ENCODE measurements around the gene GDF15.

GDF15 gene

DNA sequence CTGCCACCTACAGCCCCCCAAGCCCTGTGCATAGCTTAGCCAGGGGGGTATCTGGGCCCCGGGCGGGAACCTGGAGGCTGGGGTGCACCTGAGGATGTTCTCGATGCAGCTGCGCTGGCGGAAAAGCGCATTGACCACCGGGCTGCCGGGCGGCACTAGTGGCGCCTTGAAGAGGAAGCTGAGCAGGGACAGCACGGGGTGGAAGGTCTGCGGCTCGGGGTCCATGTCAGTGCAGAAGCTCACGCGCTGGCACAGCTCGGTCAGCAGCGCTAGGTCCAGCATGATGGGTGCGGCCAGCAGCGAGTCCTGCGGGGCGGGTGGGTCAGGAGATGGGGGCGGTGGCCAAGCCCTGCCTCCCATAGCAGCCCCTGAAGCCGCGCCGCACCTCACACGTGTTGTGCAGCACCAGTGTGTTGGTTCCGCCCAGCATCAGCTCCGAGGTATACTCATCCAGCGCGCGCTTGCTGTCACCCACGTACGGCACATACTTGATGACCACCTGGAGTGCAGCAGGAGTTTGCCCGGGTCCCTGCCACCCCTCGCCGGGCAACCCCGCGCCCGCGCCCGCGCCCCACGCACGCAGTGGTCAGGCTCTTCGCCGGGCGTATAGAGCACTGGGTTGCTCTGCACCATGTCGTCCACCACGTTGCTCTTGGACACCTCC lies 49.4 kb downstream of the GDF15 start:
- H3K9ac ChIP-seq (ENCODE audit: low read length), result no peak overlapping the region
- H3K4me2 ChIP-seq (ENCODE audit: low read depth, low read length, poor library complexity, severe bottlenecking), result no peak overlapping the region
- peaks cover 17% of the 10 kb centered on the region for H3F3A ChIP-seq (ENCODE audit: insufficient read depth)
- no peak overlapping the region for H2AFZ ChIP-seq (ENCODE audit: low read depth, low read length, severe bottlenecking)
- H3K27ac ChIP-seq (ENCODE audit: low read depth, low read length), result no peak overlapping the region
- no peak overlapping the region for H3K4me3 ChIP-seq (ENCODE audit: insufficient read depth, low read length, poor library complexity, severe bottlenecking)
- H3K9me2 ChIP-seq (replicated peaks; ENCODE audit: insufficient read depth, low read length), result no peaks in the 10 kb centered on the region
- H4K20me1 ChIP-seq (ENCODE audit: low read depth, low read length), result no peaks in the 10 kb centered on the region
- no peaks in the 10 kb centered on the region for H3K27me3 ChIP-seq (ENCODE audit: low read length)
- H3K79me2 ChIP-seq (ENCODE audit: insufficient read depth, low read length), result no peaks in the 10 kb centered on the region
- H3K36me3 ChIP-seq (ENCODE audit: low read length), result no peaks in the 10 kb centered on the region
- no peaks in the 10 kb centered on the region for H3K9me3 ChIP-seq (ENCODE audit: insufficient read depth, low read length)
- TF ChIP-seq, protein P1, sequence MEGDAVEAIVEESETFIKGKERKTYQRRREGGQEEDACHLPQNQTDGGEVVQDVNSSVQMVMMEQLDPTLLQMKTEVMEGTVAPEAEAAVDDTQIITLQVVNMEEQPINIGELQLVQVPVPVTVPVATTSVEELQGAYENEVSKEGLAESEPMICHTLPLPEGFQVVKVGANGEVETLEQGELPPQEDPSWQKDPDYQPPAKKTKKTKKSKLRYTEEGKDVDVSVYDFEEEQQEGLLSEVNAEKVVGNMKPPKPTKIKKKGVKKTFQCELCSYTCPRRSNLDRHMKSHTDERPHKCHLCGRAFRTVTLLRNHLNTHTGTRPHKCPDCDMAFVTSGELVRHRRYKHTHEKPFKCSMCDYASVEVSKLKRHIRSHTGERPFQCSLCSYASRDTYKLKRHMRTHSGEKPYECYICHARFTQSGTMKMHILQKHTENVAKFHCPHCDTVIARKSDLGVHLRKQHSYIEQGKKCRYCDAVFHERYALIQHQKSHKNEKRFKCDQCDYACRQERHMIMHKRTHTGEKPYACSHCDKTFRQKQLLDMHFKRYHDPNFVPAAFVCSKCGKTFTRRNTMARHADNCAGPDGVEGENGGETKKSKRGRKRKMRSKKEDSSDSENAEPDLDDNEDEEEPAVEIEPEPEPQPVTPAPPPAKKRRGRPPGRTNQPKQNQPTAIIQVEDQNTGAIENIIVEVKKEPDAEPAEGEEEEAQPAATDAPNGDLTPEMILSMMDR (IDR thresholded peaks at IDR 0.05; ENCODE audit: insufficient read depth, low read length, poor library complexity, severe bottlenecking), result no peak
- TF ChIP-seq EZH2phosphoT487 (conservative IDR thresholded peaks at IDR 0.05; ENCODE audit: low read length), result no peak

DNA sequence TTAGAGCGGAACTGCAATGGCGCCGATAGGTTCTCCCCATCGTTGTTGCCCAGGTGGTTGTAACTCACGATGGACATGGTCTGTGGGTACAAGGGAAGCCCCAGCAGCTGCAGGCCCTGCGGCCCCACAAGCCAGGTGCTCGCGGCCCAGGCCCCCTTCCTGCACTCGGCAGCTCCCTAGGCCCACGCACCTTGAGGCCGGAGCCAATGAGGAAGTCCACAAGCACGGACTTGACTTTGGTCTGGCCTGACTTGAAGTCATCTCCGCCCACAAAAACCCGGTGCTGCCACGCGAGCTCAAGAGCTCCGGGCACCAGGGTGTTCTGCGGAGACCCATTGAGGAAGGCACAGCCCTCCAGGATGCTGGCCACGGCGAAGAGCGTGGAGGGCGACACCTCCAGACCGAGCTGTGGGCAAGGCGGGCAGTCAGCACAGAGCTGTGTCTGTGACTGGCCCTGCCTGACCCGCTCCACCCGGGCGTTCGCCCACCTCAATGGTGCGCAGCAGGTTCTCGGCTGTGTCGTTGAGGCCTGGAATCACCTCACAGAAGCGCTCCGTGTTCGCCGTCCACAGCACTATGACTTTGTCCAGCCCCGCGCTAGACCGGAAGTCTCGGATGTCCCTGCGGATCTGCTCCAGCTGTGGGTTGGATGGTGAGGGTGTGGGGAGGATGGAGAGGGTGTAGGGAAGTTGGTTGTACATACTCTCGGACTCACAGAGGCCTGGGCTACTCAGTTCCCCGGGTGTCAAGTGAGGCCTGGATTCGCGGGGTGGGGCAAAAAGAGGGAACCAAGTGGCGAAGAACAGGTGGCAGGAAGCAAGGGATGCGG lies 50.1 kb downstream of the GDF15 start:
- H3K4me2 ChIP-seq (ENCODE audit: low read depth, low read length, poor library complexity, severe bottlenecking), result no peak overlapping the region
- no peaks in the 10 kb centered on the region for H3K9me3 ChIP-seq (ENCODE audit: insufficient read depth, low read length)
- H4K20me1 ChIP-seq (ENCODE audit: low read depth, low read length), result no peaks in the 10 kb centered on the region
- peaks cover 21% of the 10 kb centered on the region for H3F3A ChIP-seq (ENCODE audit: insufficient read depth)
- no peak overlapping the region for H3K9ac ChIP-seq (ENCODE audit: low read length)
- no peaks in the 10 kb centered on the region for H3K9me2 ChIP-seq (replicated peaks; ENCODE audit: insufficient read depth, low read length)
- no peak for TF ChIP-seq EZH2phosphoT487 (conservative IDR thresholded peaks at IDR 0.05; ENCODE audit: low read length)
- TF ChIP-seq, protein P1 (IDR thresholded peaks at IDR 0.05; ENCODE audit: insufficient read depth, low read length, poor library complexity, severe bottlenecking), result no peak
- no peak overlapping the region for H2AFZ ChIP-seq (ENCODE audit: low read depth, low read length, severe bottlenecking)
- no peaks in the 10 kb centered on the region for H3K79me2 ChIP-seq (ENCODE audit: insufficient read depth, low read length)
- H3K36me3 ChIP-seq (ENCODE audit: low read length), result no peaks in the 10 kb centered on the region
- no peaks in the 10 kb centered on the region for H3K27me3 ChIP-seq (ENCODE audit: low read length)
- no peak overlapping the region for H3K4me3 ChIP-seq (ENCODE audit: insufficient read depth, low read length, poor library complexity, severe bottlenecking)
- H3K27ac ChIP-seq (ENCODE audit: low read depth, low read length), result no peak overlapping the region

DNA sequence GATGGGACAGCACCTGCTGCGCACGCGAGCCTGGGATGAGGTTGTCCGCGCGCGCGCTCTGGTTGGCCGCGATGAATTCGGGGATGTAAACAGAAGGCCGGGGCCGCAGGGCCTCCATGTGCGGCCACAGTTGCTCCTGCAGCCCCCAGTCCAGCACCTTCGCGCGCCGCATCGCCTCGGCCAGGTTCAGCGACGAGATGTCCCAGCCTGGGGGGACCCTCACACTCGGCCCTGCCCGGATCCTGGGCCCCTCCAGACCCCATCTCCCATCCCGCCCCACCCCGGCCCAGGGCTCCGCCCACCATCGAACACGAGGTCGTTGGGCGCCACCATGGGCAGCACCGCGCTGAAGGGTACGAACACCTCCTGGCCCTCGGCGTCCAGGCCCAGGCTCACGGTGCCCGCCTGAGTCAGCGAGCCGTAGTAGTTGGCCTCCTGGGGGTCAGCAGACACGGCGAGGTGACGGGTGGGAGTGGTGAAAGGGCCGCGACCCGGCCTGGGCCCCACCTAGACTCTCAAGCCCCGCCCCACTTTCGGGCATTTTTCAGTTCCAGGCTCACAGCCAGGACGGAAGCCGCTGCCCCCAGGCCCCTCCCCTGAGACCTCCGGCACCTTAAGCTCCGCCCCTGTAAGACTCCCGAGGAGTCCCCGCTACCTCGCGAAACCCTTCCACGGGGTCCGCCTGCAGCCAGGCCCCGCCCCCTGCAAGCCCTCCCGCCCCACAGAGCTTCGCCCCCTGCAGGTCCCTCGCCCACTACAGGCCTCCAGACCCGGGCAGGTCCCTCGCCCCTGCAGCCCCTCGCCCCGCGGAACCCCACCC lies 50.9 kb downstream of the GDF15 start:
- Histone ChIP-seq H3K27ac (ENCODE audit: low read depth, low read length) (no peak overlapping the region), H3K27me3 (ENCODE audit: low read length) (no peaks in the 10 kb centered on the region), H2AFZ (ENCODE audit: low read depth, low read length, severe bottlenecking) (no peak overlapping the region), H3K4me2 (ENCODE audit: low read depth, low read length, poor library complexity, severe bottlenecking) (peak overlapping the region; percentile 39), H3K36me3 (ENCODE audit: low read length) (no peaks in the 10 kb centered on the region), H3K9ac (ENCODE audit: low read length) (no peak overlapping the region), H3K9me3 (ENCODE audit: insufficient read depth, low read length) (no peaks in the 10 kb centered on the region), H3K4me3 (ENCODE audit: insufficient read depth, low read length, poor library complexity, severe bottlenecking) (no peak overlapping the region), H3K9me2 (replicated peaks; ENCODE audit: insufficient read depth, low read length) (no peaks in the 10 kb centered on the region), H3F3A (ENCODE audit: insufficient read depth) (peaks cover 21% of the 10 kb centered on the region), H4K20me1 (ENCODE audit: low read depth, low read length) (no peaks in the 10 kb centered on the region), H3K79me2 (ENCODE audit: insufficient read depth, low read length) (no peaks in the 10 kb centered on the region)
- TF ChIP-seq EZH2phosphoT487 (conservative IDR thresholded peaks at IDR 0.05; ENCODE audit: low read length), result no peak
